ENCODE data around the gene GRPEL2.

Gene GRPEL2

GRCh38 chr5:149382517-149383220, 37.4 kb downstream of the GRPEL2 start:
- TF ChIP-seq CTCF (IDR thresholded peaks at IDR 0.05; ENCODE audit: insufficient read depth, low read depth, low read length, missing control alignments) = no peak
- no peak for DNase-seq (ENCODE audit: low read depth)
- no peak overlapping the region for H3K4me3 ChIP-seq (ENCODE audit: low read depth, low read length)

DNA sequence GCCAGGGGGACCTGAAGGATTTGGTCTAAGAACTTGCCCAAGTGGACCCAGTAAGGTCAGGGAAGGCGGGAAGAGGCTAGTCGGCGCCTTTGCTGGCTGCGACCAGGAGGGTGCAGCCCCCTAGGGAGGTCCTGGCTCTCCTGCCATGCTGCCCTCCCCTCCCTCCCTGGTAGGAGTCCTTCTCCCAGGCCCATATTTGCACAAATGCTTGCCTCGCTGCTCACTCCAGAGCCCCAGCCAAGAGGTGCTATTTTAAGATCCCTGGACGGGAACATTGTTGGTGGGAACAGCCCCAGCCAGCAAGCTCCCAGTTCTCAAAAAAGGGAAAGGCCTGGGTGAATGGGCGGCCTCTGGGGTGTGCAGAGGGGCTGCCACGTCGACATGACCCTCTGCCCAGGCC, 38.1 kb downstream of the GRPEL2 start:
- no peak overlapping the region for H3K4me3 ChIP-seq (ENCODE audit: low read depth, low read length)
- no peak for TF ChIP-seq CTCF (IDR thresholded peaks at IDR 0.05; ENCODE audit: insufficient read depth, low read depth, low read length, missing control alignments)
- no peak for DNase-seq (ENCODE audit: low read depth)

- DNase-seq (ENCODE audit: low read depth) = no peak
- no peak for TF ChIP-seq CTCF (IDR thresholded peaks at IDR 0.05; ENCODE audit: insufficient read depth, low read depth, low read length, missing control alignments)
Measured at GRCh38 chr5:149386166-149386565, 40.9 kb downstream of the GRPEL2 start.

GRCh38 chr5:149387081-149387631, 41.9 kb downstream of the GRPEL2 start:
- TF ChIP-seq CTCF (IDR thresholded peaks at IDR 0.05; ENCODE audit: insufficient read depth, low read depth, low read length, missing control alignments) = no peak
- no peak for DNase-seq (ENCODE audit: low read depth)
- no peak overlapping the region for H3K4me3 ChIP-seq (ENCODE audit: low read depth, low read length)

More at GRCh38 chr5:149386166-149386565, 40.9 kb downstream of the GRPEL2 start:
- H3K4me3 ChIP-seq (ENCODE audit: low read depth, low read length) = no peak overlapping the region

DNA sequence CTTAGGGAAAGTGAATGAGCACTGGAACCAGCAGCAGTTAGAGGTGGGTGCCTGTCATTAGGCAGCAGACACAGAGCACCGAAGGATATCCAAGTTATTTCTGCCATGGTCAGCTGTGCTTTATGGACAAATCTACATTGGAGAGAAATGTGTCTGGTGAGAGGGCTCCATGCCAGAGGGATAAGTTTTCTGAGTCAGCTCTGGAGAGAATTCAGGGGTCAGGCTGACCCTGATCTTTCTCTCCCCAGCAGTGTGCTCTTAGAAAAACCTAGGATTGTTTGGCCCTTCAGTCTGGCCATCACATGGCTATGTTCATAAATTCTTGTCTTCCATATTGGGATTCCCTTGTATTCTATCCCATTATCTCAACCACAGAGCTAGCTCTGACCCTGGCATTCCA, 42.7 kb downstream of the GRPEL2 start:
- no peak overlapping the region for H3K4me3 ChIP-seq (ENCODE audit: low read depth, low read length)
- TF ChIP-seq CTCF (IDR thresholded peaks at IDR 0.05; ENCODE audit: insufficient read depth, low read depth, low read length, missing control alignments) = no peak
- DNase-seq (ENCODE audit: low read depth) = no peak

GRCh38 chr5:149388498-149389190, 43.3 kb downstream of the GRPEL2 start:
- DNase-seq (ENCODE audit: low read depth) = no peak
- no peak overlapping the region for H3K4me3 ChIP-seq (ENCODE audit: low read depth, low read length)
- no peak for TF ChIP-seq CTCF (IDR thresholded peaks at IDR 0.05; ENCODE audit: insufficient read depth, low read depth, low read length, missing control alignments)
